ENCODE results near the gene IL10RA. TPM values are rescaled to one million over a fixed set of nuclear protein-coding genes. Genes with fewer than 3 reads are reported as not detected.
A peak's percentile ranks its signal among the peaks of the same experiment; 100 is the strongest.

The IL10RA gene
- total and polyA plus RNA-seq, 12 donors = 2.7 to 50.5 (median 25.5) TPM

DNA sequence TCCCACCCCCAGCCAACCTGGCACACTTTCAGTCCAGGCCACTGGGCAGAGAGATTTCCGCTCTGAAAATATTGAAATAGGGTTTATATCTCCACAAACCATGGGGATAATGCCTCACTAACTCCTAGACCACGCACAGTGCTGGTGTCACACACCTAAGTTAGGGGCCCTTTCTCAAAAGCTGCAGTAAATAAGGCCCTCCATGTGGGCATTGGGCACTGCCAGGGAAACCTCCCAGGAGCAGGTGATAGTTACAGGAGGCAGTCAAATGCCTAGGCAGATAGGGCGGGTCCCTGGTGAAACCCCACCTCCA is 3.1 kb upstream of the IL10RA start:
- no peak for DNase-seq
- Histone ChIP-seq H3K36me3 (replicated peaks in 1 of 2) (no peaks in the 10 kb centered on the region), H3K4me3 (no peak overlapping the region), H3K9me3 (replicated peaks in 1 of 3) (no peaks in the 10 kb centered on the region), H3K4me1 (replicated peaks in 1 of 2) (no peaks in the 10 kb centered on the region), H3K27ac (no peak overlapping the region), H3K27me3 (peaks cover 6% of the 10 kb centered on the region)
- intact Hi-C loops (cut with DNase I) = no loop called here
- WGBS, 4 donors = 78 to 89% (median 83%) methylated on average over 3 of the region's 3 CpGs
- TF ChIP-seq, protein P1, sequence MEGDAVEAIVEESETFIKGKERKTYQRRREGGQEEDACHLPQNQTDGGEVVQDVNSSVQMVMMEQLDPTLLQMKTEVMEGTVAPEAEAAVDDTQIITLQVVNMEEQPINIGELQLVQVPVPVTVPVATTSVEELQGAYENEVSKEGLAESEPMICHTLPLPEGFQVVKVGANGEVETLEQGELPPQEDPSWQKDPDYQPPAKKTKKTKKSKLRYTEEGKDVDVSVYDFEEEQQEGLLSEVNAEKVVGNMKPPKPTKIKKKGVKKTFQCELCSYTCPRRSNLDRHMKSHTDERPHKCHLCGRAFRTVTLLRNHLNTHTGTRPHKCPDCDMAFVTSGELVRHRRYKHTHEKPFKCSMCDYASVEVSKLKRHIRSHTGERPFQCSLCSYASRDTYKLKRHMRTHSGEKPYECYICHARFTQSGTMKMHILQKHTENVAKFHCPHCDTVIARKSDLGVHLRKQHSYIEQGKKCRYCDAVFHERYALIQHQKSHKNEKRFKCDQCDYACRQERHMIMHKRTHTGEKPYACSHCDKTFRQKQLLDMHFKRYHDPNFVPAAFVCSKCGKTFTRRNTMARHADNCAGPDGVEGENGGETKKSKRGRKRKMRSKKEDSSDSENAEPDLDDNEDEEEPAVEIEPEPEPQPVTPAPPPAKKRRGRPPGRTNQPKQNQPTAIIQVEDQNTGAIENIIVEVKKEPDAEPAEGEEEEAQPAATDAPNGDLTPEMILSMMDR (IDR thresholded peaks at IDR 0.05) = no peak
- no peak for TF ChIP-seq POLR2A (IDR thresholded peaks at IDR 0.05)

DNA sequence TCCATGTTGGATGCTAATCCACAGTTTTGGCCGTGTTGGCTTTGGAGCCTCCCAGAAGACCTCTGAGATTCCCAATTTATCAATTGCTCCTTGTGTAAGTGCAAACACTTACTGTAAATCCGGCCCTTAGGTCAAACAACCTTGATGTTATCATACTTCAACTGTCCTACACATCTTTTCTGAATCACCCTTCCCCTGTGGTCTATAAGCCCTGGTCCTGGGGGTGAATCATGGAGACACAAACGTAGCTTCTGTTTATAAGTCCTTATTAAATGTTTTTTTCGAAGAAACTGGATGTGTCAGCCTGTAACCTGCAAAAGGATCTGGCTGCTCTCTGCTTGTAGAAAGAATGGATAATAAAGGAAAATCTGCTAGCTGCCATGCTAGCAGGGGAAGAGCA is 1.7 kb upstream of the IL10RA start:
- no peaks in the 10 kb centered on the region for H3K9me3 ChIP-seq (replicated peaks in 1 of 3)
- no peaks in the 10 kb centered on the region for H3K36me3 ChIP-seq (replicated peaks in 1 of 2)
- intact Hi-C loops (cut with DNase I) = no loop called here
- peak in 2 of 7 donors; percentile 0 to 2 for DNase-seq
- no peak overlapping the region for H3K4me3 ChIP-seq
- peaks cover 6% of the 10 kb centered on the region for H3K27me3 ChIP-seq
- H3K4me1 ChIP-seq (replicated peaks in 1 of 2) = no peaks in the 10 kb centered on the region
- no peak overlapping the region for H3K27ac ChIP-seq
- no peak for TF ChIP-seq POLR2A (IDR thresholded peaks at IDR 0.05)
- WGBS, 4 donors = 46 to 60% (median 53%) methylated on average over 4 of the region's 4 CpGs

DNA sequence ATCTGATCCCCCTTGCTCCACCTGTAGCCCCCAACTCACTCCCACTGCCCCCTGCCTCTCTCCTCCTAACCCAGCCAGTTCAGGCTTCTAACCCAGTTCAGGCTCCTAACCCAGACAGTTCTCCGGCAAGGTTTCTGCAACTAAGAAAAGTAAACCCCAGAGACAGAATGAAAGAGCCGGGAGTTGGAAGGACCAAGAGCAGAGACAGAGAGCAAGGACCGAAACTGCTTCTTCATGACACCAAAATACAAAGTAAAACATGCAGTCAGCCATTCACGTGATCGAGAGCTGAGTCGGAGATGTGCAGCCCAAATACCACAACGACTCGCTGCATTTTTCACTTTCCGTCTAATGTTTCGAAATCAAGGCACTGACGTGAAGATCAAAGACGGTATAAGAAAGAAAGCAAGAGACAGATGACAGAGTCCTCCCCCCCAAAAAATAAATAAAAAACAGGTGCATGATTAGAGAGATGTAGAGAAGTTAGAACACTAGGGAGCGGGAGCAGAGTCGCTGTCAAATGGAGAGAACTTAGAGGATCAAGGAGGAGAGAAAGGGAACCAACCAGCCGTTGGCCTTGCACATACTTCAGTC is 884 bp downstream of the IL10RA start:
- peak overlapping the region in 4 of 5 donors; percentile 54 to 77 (median 68) for H3K27ac ChIP-seq
- peak overlapping the region in 2 of 4 donors; percentile 10 to 50 for H3K4me3 ChIP-seq
- no peak for TF ChIP-seq POLR2A (IDR thresholded peaks at IDR 0.05)
- TF ChIP-seq, protein P1 (IDR thresholded peaks at IDR 0.05) = no peak
- peak in 1 of 7 donors; percentile 30 for DNase-seq
- intact Hi-C loops (cut with DNase I) = no loop called here
- WGBS, 4 donors = 63 to 71% (median 64%) methylated on average over 15 of the region's 15 CpGs
- no peaks in the 10 kb centered on the region for H3K9me3 ChIP-seq (replicated peaks in 1 of 3)
- peaks cover 6% of the 10 kb centered on the region for H3K27me3 ChIP-seq
- no peaks in the 10 kb centered on the region for H3K36me3 ChIP-seq (replicated peaks in 1 of 2)
- H3K4me1 ChIP-seq (replicated peaks in 1 of 2) = no peaks in the 10 kb centered on the region

DNA sequence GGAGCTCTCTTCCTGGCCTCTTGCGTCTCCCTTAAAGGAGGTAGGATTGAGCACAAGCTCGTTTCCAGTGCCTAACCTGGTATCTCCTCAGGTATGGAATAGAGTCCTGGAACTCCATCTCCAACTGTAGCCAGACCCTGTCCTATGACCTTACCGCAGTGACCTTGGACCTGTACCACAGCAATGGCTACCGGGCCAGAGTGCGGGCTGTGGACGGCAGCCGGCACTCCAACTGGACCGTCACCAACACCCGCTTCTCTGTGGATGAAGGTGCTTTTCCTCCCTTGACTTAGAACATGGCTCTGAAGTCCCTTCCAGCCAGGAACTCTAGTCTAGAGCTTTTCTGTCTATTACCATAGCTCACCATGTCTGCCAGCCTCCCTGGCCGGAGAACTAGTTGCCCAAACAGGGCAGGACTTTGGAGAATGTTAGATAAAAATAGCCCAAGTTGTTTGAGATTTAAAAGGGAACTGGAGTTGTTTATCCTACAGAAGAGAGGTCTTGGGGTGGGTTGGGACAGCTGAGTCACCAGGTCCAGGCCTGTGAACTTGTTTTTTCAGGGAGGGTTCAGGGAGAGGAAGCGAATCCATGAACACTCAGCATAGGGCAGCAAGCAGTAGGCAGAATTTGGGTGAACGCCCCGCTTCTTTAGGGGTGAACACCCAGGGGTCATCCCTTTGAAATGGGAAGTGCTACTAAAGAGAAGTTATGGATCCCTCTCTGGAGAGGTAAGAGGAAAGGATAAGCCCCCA is 3.3 kb downstream of the IL10RA start:
- Histone ChIP-seq H3K27ac (peak overlapping the region in 2 of 5 donors; percentile 33 to 77), H3K4me1 (replicated peaks in 1 of 2) (no peaks in the 10 kb centered on the region), H3K4me3 (peak overlapping the region in 1 of 4 donors; percentile 50), H3K36me3 (replicated peaks in 1 of 2) (no peaks in the 10 kb centered on the region), H3K27me3 (peaks cover 6% of the 10 kb centered on the region), H3K9me3 (replicated peaks in 1 of 3) (no peaks in the 10 kb centered on the region)
- TF ChIP-seq POLR2A (IDR thresholded peaks at IDR 0.05) = no peak
- TF ChIP-seq, protein P1 (IDR thresholded peaks at IDR 0.05) = no peak
- intact Hi-C loops (cut with DNase I) = no loop called here
- WGBS, 4 donors = 77 to 86% (median 82%) methylated on average over 10 to 13 of the region's 13 CpGs
- DNase-seq = peak in 5 of 7 donors; percentile 34 to 67 (median 54)

Data from adrenal gland (tissue), 12 donors.